Mucosa of gallbladder (tissue), 1 donor: Measurements from ENCODE around the gene SLC25A24. TPM values are rescaled to one million over a fixed set of nuclear protein-coding genes. Genes with fewer than 3 reads are reported as not detected.
A peak's percentile ranks its signal among the peaks of the same experiment; 100 is the strongest.
"Not testable (repeated sequence)": the region's sequence is repeated elsewhere in the genome, so short reads cannot be mapped to it uniquely, and the experiment has no call there.

Experiments used
- DNase-seq: peaks from one replicate; pipeline ENCODE4 v3.0.0-alpha.2; 2020; ENCODE audit warnings: low spot score
- total RNA-seq: library from RNA; stranded (reverse); gene quantifications from one replicate; pipeline ENCODE4 v1.2.1, GENCODE V29; 2021
- donor health status: DM: no; HTN: no; CAD: no.

The SLC25A24 gene
- total RNA-seq, 1 donor from 2014 or later, result 33.5 TPM

GRCh38 chr1:108140177-108140576, 60.0 kb downstream of the SLC25A24 start:
- DNase-seq, result no peak

GRCh38 chr1:108139555-108139954, 60.6 kb downstream of the SLC25A24 start:
- DNase-seq, result not testable (repeated sequence)

- not testable (repeated sequence) for DNase-seq
These were observed 67.0 kb downstream of the SLC25A24 start for GRCh38 chr1:108133148-108133547.

GRCh38 chr1:108132367-108132766, 67.8 kb downstream of the SLC25A24 start:
- not testable (repeated sequence) for DNase-seq

- DNase-seq, result not testable (repeated sequence)
These were observed 68.9 kb downstream of the SLC25A24 start for GRCh38 chr1:108131281-108131680.

GRCh38 chr1:108130794-108131193, 69.3 kb downstream of the SLC25A24 start:
- DNase-seq, result no peak

GRCh38 chr1:108129999-108130398, 70.1 kb downstream of the SLC25A24 start:
- no peak for DNase-seq

GRCh38 chr1:108125312-108126138, 74.6 kb downstream of the SLC25A24 start:
- DNase-seq, result peak; percentile 71

GRCh38 chr1:108124622-108125311, 75.4 kb downstream of the SLC25A24 start:
- DNase-seq, result no peak

GRCh38 chr1:108124023-108124422, 76.1 kb downstream of the SLC25A24 start:
- DNase-seq, result no peak

GRCh38 chr1:108121358-108122143, 78.6 kb downstream of the SLC25A24 start:
- DNase-seq, result no peak

GRCh38 chr1:108120163-108120562, 80.0 kb downstream of the SLC25A24 start:
- no peak for DNase-seq

GRCh38 chr1:108119500-108119899, 80.6 kb downstream of the SLC25A24 start:
- DNase-seq, result no peak

- no peak for DNase-seq
These were observed 81.9 kb downstream of the SLC25A24 start for GRCh38 chr1:108117945-108118902.

- DNase-seq, result no peak
These were observed 82.9 kb downstream of the SLC25A24 start for GRCh38 chr1:108117237-108117636.

GRCh38 chr1:108114033-108114599, 86.0 kb downstream of the SLC25A24 start:
- no peak for DNase-seq

GRCh38 chr1:108113496-108113895, 86.6 kb downstream of the SLC25A24 start:
- no peak for DNase-seq

GRCh38 chr1:108109295-108109973, 90.7 kb downstream of the SLC25A24 start:
- DNase-seq, result no peak

GRCh38 chr1:108108119-108108518, 92.0 kb downstream of the SLC25A24 start:
- no peak for DNase-seq

GRCh38 chr1:108107658-108108057, 92.5 kb downstream of the SLC25A24 start:
- DNase-seq, result no peak
